ENCODE data around the gene EFS. TPM values are rescaled to one million over a fixed set of nuclear protein-coding genes. Genes with fewer than 3 reads are reported as not detected.

Gene EFS
- total RNA-seq, 1 donor from 2014 or later, result 104 TPM

DNA sequence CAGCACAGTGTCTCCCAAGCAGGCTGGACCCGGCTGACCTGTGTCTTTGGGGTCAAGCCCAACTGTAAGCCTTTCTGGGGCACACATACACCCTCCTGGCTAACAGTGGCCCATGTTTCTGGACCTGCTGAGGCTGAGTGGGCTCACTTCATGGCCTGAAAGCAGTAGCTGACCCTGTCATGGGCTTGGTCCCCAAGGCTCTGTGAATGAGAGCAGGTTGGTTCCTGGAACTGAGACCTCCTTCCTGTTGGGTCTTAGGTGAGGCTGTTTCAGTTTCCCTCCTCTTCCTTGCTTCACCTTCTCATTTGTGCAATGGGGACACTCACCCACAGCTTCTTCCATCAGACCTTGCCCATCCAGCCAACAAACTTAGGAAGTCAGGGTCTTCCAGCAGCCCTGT, 6.9 kb upstream of the EFS start:
- no peak overlapping the region for H3K4me3 Mint-ChIP-seq
- TF ChIP-seq, protein P1, sequence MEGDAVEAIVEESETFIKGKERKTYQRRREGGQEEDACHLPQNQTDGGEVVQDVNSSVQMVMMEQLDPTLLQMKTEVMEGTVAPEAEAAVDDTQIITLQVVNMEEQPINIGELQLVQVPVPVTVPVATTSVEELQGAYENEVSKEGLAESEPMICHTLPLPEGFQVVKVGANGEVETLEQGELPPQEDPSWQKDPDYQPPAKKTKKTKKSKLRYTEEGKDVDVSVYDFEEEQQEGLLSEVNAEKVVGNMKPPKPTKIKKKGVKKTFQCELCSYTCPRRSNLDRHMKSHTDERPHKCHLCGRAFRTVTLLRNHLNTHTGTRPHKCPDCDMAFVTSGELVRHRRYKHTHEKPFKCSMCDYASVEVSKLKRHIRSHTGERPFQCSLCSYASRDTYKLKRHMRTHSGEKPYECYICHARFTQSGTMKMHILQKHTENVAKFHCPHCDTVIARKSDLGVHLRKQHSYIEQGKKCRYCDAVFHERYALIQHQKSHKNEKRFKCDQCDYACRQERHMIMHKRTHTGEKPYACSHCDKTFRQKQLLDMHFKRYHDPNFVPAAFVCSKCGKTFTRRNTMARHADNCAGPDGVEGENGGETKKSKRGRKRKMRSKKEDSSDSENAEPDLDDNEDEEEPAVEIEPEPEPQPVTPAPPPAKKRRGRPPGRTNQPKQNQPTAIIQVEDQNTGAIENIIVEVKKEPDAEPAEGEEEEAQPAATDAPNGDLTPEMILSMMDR (conservative IDR thresholded peaks at IDR 0.05), result no peak
- H3K9me3 Mint-ChIP-seq, result no peaks in the 10 kb centered on the region
- no peak for DNase-seq (ENCODE audit: low read depth, low spot score)
- H3K36me3 Mint-ChIP-seq (ENCODE audit: low read depth), result no peaks in the 10 kb centered on the region
- peaks cover 18% of the 10 kb centered on the region for H3K4me1 Mint-ChIP-seq
- H3K27me3 Mint-ChIP-seq (ENCODE audit: low read depth), result no peaks in the 10 kb centered on the region
- H3K27ac Mint-ChIP-seq (ENCODE audit: unreplicated experiment), result no peak overlapping the region

DNA sequence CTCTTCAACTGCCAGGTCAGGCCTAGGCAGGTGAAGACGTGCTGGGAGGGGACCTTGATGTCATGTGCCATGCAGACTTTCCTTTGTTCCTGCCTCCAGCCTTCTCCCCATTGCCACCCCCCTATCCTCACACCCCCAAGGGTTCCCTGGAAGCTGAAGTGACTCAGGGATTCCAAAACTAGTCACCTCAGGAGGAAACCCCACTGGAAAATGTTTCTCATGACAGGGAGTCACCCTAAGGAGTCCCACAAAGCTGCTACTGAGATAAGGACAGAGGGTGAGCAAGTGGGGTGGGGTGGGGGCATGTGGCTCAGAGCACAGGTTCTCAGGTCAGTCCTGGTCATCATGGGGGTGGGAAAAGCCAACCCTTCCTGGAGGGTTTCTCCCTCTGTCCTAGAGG, 5.2 kb upstream of the EFS start:
- Mint-ChIP-seq H3K9me3 (no peaks in the 10 kb centered on the region), H3K27me3 (ENCODE audit: low read depth) (no peaks in the 10 kb centered on the region), H3K4me1 (peaks cover 13% of the 10 kb centered on the region), H3K36me3 (ENCODE audit: low read depth) (no peaks in the 10 kb centered on the region), H3K4me3 (no peak overlapping the region), H3K27ac (ENCODE audit: unreplicated experiment) (no peak overlapping the region)
- TF ChIP-seq, protein P1 (conservative IDR thresholded peaks at IDR 0.05), result no peak
- no peak for DNase-seq (ENCODE audit: low read depth, low spot score)

DNA sequence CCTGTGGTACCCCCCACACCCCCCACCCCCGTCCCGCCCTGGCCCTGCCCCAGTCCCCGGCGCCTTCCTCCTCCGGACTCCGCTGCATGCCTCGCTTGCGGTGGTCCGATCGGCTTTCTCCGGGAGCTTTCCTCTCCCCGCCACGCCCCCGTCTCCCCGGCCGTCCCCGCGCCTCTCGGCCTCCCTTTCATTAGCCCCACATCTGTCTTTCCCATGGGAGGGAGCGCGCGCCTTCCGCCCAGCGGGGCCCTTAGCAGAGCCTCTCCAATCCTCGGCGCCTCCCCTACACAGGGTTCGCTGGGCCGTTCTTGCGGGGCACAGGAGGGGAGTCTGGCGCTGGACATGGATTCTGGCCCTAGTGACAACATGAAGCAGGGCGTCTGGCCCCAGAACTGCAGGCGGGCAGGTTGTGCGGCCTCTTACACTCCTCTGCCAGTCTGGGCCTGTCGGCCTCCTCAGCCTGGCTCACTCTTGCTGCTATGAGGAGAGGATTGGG, 1.5 kb upstream of the EFS start:
- peak; percentile 77 for DNase-seq (ENCODE audit: low read depth, low spot score)
- Mint-ChIP-seq H3K27ac (ENCODE audit: unreplicated experiment) (peak overlapping the region; percentile 97), H3K4me1 (peaks cover 39% of the 10 kb centered on the region), H3K36me3 (ENCODE audit: low read depth) (peaks cover 6% of the 10 kb centered on the region), H3K27me3 (ENCODE audit: low read depth) (peaks cover 2% of the 10 kb centered on the region), H3K4me3 (peak overlapping the region; percentile 85), H3K9me3 (no peaks in the 10 kb centered on the region)
- TF ChIP-seq, protein P1 (conservative IDR thresholded peaks at IDR 0.05), result no peak

DNA sequence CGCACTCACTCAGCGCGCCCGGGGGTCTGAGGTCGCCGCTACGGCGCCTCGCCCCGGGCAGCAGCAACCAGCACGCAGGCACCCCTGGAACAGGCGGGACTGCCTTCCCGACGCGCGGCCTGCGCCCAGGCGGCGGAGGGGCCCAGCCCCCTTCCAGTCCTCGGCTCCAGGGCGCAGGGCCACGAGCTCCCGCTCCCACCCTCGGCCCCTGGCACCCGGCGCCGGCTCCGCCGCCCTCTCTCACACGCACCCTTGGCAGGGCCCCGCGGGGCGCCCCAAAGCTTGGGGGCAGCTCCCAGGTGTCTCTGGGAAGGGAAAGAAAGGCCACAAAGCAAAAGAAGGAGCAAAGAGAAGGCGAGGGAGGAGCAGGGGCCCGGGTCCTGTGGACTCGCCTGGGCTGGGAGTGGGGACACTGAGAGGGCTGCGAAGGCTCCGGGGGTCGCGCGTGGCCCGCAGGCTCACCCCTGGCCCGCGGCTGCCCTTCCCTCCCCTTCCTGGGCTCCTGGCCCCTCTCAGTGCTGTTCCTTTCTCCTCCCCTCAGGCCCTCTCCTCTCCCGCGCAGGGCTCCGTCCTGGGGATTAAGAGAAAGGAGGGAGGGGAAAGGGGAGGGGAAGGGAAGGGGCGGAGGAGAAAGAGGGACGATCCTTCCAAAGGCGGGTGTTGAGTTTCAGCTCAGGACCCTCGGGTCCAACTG, 907 bp upstream of the EFS start:
- Mint-ChIP-seq H3K9me3 (no peaks in the 10 kb centered on the region), H3K4me3 (peak overlapping the region; percentile 85), H3K36me3 (ENCODE audit: low read depth) (peaks cover 9% of the 10 kb centered on the region), H3K27ac (ENCODE audit: unreplicated experiment) (peak overlapping the region; percentile 35), H3K27me3 (ENCODE audit: low read depth) (peaks cover 2% of the 10 kb centered on the region), H3K4me1 (peaks cover 45% of the 10 kb centered on the region)
- peak; percentile 22 for DNase-seq (ENCODE audit: low read depth, low spot score)
- TF ChIP-seq, protein P1 (conservative IDR thresholded peaks at IDR 0.05), result no peak

DNA sequence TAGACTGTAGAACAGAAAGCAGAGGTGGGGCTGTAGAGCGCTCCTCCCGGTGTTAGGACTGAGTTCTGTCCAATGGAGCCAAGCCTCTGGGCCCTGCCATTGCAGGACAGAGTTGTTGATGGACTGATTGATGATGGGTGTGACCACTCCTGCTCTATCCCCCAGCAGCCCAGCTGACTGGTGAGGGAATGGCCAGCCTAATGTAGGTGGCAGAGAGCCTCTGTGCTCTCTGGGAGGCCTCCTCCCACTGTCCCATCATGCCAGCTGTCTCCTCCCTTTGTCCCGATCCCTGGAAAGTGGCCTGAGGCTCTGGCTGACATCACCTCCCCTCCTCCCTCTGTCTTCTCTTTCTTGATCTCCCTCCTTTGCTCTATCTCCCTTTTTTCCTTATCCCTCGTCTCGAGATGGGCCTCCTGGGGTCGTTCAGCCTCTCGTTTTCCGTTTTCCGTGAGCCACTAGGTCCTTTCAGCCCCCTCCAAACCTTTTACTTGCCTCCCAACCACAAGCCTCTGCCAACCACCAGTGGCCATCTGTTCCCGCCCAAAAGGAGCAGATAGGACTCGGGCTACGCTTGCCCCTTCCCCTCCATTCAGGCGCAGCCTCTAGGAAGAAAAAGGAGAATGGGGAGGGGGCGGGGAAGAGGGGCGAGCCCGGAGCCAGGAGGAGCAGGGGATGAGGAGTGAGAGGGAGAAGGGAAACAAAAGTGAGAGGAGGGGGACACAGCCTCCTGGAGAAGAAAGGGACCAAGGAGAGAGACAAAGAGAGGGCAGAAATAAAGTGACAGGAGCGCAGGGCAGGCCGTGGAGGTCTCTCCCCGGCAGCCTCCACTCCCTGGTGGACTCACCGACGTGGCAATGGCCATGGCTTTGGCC, 572 bp downstream of the EFS start:
- peaks cover 46% of the 10 kb centered on the region for H3K4me1 Mint-ChIP-seq
- peak overlapping the region; percentile 100 for H3K27ac Mint-ChIP-seq (ENCODE audit: unreplicated experiment)
- TF ChIP-seq, protein P1 (conservative IDR thresholded peaks at IDR 0.05), result no peak
- DNase-seq (ENCODE audit: low read depth, low spot score), result peak; percentile 30
- H3K27me3 Mint-ChIP-seq (ENCODE audit: low read depth), result peaks cover 2% of the 10 kb centered on the region
- no peaks in the 10 kb centered on the region for H3K9me3 Mint-ChIP-seq
- peaks cover 10% of the 10 kb centered on the region for H3K36me3 Mint-ChIP-seq (ENCODE audit: low read depth)
- H3K4me3 Mint-ChIP-seq, result peak overlapping the region; percentile 94
